Central memory CD4-positive, alpha-beta T cell (primary cell): ENCODE measurements around the gene IGSF9.

Experiments used
- DNase-seq: peaks from one replicate; pipeline ENCODE4 v3.0.0; 2022

The IGSF9 gene

GRCh38 chr1:159895286-159895685, 50.1 kb downstream of the IGSF9 start:
- DNase-seq: no peak

- DNase-seq: no peak
These were observed 52.5 kb downstream of the IGSF9 start for GRCh38 chr1:159892944-159893343.

GRCh38 chr1:159891275-159892157, 53.9 kb downstream of the IGSF9 start:
- DNase-seq: peak; percentile 64

GRCh38 chr1:159890390-159890789, 55.0 kb downstream of the IGSF9 start:
- no peak for DNase-seq

- DNase-seq: no peak
These were observed 55.6 kb downstream of the IGSF9 start for GRCh38 chr1:159889821-159890252.

- no peak for DNase-seq
These were observed 56.2 kb downstream of the IGSF9 start for GRCh38 chr1:159889202-159889601.

GRCh38 chr1:159884296-159884695, 61.1 kb downstream of the IGSF9 start:
- no peak for DNase-seq

- no peak for DNase-seq
These were observed 62.3 kb downstream of the IGSF9 start for GRCh38 chr1:159883134-159883533.

GRCh38 chr1:159882527-159882862, 62.9 kb downstream of the IGSF9 start:
- DNase-seq: no peak

- peak; percentile 33 for DNase-seq
These were observed 63.5 kb downstream of the IGSF9 start for GRCh38 chr1:159881622-159882526.

GRCh38 chr1:159880430-159880829, 65.0 kb downstream of the IGSF9 start:
- DNase-seq: no peak

GRCh38 chr1:159879977-159880376, 65.4 kb downstream of the IGSF9 start:
- no peak for DNase-seq

- no peak for DNase-seq
These were observed 66.3 kb downstream of the IGSF9 start for GRCh38 chr1:159879136-159879535.

- DNase-seq: no peak
These were observed 67.5 kb downstream of the IGSF9 start for GRCh38 chr1:159877695-159878444.
